BJ (cell line): ENCODE measurements around the gene GRK1. TPM values are rescaled to one million over a fixed set of nuclear protein-coding genes. Genes with fewer than 3 reads are reported as not detected.
"Not testable (repeated sequence)": the region's sequence is repeated elsewhere in the genome, so short reads cannot be mapped to it uniquely, and the experiment has no call there.

Source experiments
- CTCF ChIA-PET: fragments of 350-600 bp; formaldehyde crosslinking; extraction: SDS; loops from one replicate; lab custom pipeline; 2021; ENCODE audit warnings: antibody characterized with exemption, inconsistent platforms; lab: Yijun Ruan, JAX
- POLR2A ChIA-PET: fragments of 300-600 bp; sonication (Branson Sonifier 250); formaldehyde crosslinking; extraction: SDS; loops from one replicate; lab custom pipeline; 2021; ENCODE audit warnings: antibody characterized with exemption; lab: Charles Lee
- DNase-seq: peaks from one replicate; pipeline ENCODE4 v3.0.0-alpha.2; 2011; ENCODE audit warnings: low read depth
- H3K27me3 ChIP-seq: 2 replicates; pipeline ENCODE4 v1.6.0; 2011; ENCODE audit warnings: low read length; ENCODE audit not compliant: control insufficient read depth, insufficient read depth
- H3K36me3 ChIP-seq: 2 replicates; pipeline ENCODE4 v1.5.1; 2011; ENCODE audit warnings: low read length; ENCODE audit not compliant: control insufficient read depth, insufficient read depth
- H3K4me3 ChIP-seq: 2 replicates; pipeline ENCODE4 v1.5.1; 2011; ENCODE audit warnings: low read depth, mild to moderate bottlenecking, control low read depth, low read length
- polyA plus RNA-seq: library from polyadenylated mRNA; depleted of rRNA; stranded (reverse); fragments of >200 nt; gene quantifications from 2 replicates; pipeline ENCODE4 v1.2.3, GENCODE V29; 2011
- TF ChIP-seq, protein P1 (sequence below): IDR thresholded peaks from 2 replicates; pipeline ENCODE4 v1.5.1; 2011; ENCODE audit warnings: low read depth, mild to moderate bottlenecking, control low read depth, inconsistent platforms, low read length, moderate library complexity; ENCODE audit not compliant: insufficient read depth

Gene GRK1
- polyA plus RNA-seq, 1 experiment: 0.02 TPM

DNA sequence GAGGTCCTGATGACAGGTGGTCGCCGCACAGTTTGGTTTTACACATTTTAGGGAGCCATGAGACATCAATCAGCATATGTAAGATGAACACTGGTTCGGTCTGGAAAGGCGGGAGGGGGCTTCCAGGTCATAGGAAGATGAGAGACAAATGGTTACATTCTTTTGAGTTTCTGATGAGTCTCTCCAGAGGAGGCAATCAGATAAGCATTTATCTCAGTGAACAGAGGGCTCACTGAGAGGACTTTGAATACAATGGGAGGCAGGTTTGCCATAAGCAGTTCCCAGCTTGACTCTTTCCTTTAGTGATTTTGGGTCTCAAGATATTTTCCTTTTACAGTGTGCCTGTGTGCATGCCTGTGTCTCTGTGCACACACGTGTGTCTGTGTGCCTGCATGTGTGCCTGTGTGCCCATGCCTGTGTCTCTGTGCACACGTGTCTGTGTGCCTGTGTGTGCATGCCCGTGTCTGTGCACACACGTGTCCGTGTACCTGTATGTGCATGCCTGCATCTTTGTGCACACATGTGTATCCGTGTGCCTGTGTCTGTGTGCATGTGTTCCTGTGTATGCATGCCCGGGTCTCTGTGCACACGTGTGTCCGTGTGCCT, 56.5 kb downstream of the GRK1 start:
- Histone ChIP-seq H3K36me3 (no peaks in the 10 kb centered on the region), H3K4me3 (no peak overlapping the region), H3K27me3 (peaks cover 3% of the 10 kb centered on the region)
- ChIA-PET POLR2A (no interaction called here), CTCF (interaction anchor here (1.0 kb wide), 1 partner anchor 61 kb away, joined by 3 read pairs; no protein-coding TSS in a partner anchor)
- TF ChIP-seq, protein P1, sequence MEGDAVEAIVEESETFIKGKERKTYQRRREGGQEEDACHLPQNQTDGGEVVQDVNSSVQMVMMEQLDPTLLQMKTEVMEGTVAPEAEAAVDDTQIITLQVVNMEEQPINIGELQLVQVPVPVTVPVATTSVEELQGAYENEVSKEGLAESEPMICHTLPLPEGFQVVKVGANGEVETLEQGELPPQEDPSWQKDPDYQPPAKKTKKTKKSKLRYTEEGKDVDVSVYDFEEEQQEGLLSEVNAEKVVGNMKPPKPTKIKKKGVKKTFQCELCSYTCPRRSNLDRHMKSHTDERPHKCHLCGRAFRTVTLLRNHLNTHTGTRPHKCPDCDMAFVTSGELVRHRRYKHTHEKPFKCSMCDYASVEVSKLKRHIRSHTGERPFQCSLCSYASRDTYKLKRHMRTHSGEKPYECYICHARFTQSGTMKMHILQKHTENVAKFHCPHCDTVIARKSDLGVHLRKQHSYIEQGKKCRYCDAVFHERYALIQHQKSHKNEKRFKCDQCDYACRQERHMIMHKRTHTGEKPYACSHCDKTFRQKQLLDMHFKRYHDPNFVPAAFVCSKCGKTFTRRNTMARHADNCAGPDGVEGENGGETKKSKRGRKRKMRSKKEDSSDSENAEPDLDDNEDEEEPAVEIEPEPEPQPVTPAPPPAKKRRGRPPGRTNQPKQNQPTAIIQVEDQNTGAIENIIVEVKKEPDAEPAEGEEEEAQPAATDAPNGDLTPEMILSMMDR: no peak
- no peak for DNase-seq

DNA sequence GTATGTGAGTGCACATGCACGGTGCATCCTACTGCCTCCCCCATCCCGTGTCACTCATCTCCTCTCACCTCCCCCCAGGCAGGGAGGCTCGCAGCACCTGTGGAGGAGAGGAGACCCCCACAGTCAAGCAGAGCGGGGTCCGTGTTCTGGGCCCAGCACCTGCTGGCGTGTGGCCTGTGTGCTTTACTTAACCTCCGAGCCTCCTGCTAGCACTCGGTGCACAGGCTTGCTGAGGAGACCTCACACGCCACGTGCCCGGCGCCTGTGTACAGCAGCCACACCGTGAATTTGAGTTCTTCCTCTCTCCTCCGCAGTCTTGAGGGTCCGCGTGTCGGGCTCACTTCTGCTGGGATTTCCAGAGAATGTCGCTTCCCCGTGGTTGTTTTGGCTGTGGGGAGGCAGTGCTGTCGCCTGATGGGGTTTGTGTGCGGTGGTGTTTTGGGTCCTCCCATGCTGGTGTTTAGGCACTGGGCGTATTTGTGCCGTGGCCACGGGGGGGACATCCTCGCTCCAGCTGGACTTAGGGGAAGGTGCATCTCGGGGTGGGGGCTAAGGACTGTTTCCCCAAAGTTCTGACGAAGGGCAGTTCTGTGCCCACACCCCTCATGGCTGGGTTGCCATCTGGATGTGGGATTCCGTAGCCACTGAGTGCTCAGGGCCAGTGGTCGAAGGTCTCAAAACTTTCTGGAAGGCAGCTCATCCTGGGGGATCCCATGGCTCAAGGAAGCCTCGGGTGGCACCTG, 57.2 kb downstream of the GRK1 start:
- TF ChIP-seq, protein P1: no peak
- Histone ChIP-seq H3K27me3 (peaks cover 8% of the 10 kb centered on the region), H3K4me3 (no peak overlapping the region), H3K36me3 (no peaks in the 10 kb centered on the region)
- ChIA-PET POLR2A (no interaction called here), CTCF (interaction anchor here (0.6 to 1.4 kb wide), 12 partner anchors 53 to 224 kb away, joined by 3 to 15 read pairs (median 4); partner anchors contain the start of gene GRK1)
- DNase-seq: no peak

DNA sequence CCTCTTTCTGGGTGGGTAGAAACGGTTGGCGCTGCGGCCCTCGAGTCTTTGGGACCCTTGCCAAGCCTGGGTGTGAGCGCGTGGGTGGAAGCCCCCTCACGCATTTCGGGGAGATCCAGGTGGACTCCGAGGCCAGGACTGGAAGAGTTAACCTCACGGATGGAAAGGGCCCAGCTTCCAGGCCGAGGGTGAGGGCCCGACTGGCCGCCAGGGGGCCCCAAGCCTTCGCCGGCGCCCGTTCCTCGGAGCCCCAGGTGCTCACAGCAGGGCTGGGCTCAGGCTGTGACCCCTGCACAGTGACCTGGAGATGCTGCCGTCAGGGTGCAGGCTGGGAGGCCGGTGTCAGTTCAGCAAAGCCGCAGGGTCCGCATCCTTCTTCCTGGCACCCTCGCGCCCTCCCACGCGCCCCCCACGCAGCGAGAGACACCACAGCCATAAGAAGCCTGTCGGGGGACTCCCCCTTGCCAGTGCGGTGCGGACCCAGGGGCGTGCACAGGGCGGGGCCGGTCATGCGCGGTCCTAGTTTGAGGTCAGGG, 57.8 kb downstream of the GRK1 start:
- DNase-seq: no peak
- CTCF ChIA-PET: interaction anchor here (0.6 to 1.4 kb wide), 11 partner anchors 54 to 223 kb away, joined by 3 to 15 read pairs (median 5); partner anchors contain the start of gene GRK1
- H3K4me3 ChIP-seq: peak overlapping the region; percentile 31
- no peaks in the 10 kb centered on the region for H3K36me3 ChIP-seq
- peaks cover 13% of the 10 kb centered on the region for H3K27me3 ChIP-seq
- TF ChIP-seq, protein P1: peak; percentile 92
- POLR2A ChIA-PET: no interaction called here

DNA sequence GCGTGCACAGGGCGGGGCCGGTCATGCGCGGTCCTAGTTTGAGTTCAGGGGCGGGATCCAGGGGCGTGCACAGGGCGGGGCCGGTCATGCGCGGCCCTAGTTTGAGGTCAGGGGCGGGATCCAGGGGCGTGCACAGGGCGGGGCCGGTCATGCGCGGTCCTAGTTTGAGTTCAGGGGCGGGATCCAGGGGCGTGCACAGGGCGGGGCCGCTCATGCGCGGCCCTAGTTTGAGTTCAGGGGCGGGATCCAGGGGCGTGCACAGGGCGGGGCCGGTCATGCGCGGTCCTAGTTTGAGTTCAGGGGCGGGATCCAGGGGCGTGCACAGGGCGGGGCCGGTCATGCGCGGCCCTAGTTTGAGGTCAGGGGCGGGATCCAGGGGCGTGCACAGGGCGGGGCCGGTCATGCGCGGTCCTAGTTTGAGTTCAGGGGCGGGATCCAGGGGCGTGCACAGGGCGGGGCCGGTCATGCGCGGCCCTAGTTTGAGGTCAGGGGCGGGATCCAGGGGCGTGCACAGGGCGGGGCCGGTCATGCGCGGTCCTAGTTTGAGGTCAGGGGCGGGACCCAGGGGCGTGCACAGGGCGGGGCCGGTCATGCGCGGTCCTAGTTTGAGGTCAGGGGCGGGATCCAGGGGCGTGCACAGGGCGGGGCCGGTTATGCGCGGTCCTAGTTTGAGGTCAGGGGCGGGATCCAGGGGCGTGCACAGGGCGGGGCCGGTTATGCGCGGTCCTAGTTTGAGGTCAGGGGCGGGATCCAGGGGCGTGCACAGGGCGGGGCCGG, 58.5 kb downstream of the GRK1 start:
- peaks cover 14% of the 10 kb centered on the region for H3K27me3 ChIP-seq
- DNase-seq, H3K4me3 ChIP-seq, H3K36me3 ChIP-seq, POLR2A ChIA-PET: not testable (repeated sequence)
- CTCF ChIA-PET: interaction anchor here (1.0 to 1.4 kb wide), 6 partner anchors 58 to 222 kb away, joined by 3 to 15 read pairs (median 6); partner anchors contain the start of gene GRK1

DNA sequence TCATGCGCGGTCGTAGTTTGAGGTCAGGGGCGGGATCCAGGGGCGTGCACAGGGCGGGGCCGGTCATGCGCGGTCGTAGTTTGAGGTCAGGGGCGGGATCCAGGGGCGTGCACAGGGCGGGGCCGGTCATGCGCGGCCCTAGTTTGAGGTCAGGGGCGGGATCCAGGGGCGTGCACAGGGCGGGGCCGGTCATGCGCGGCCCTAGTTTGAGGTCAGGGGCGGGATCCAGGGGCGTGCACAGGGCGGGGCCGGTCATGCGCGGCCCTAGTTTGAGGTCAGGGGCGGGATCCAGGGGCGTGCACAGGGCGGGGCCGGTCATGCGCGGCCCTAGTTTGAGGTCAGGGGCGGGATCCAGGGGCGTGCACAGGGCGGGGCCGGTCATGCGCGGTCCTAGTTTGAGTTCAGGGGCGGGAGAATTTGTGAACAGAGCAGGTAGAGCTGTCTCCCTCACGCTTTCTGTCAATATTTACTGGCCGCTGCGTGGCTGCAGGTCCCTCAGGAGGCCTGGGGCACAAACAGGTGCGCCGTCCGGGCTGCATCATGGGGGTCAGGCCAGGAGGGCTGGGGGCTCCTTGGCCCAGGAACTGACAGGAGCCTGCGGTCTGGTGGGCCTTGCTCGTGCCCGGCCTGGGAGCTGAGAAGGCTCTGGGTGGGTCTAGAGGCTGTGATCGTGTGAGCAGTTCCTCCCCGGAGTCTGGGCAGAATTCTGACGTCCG, 59.2 kb downstream of the GRK1 start:
- H3K36me3 ChIP-seq, H3K4me3 ChIP-seq, DNase-seq, POLR2A ChIA-PET: not testable (repeated sequence)
- peaks cover 18% of the 10 kb centered on the region for H3K27me3 ChIP-seq
- CTCF ChIA-PET: interaction anchor here (1.0 kb wide), 1 partner anchor 98 kb away, joined by 3 read pairs; no protein-coding TSS in a partner anchor
